LoVo (cell line): ENCODE measurements around the gene MUL1.

ENCODE experiments used
- DNase-seq: peaks from one replicate; pipeline ENCODE4 v3.0.0-alpha.2; 2016; ENCODE audit warnings: low spot score

The MUL1 gene

GRCh38 chr1:20485527-20486456, 22.2 kb downstream of the MUL1 start, which contains the start of gene CAMK2N1:
CAMK2N1 (minus strand) TSS chr1:20486210; CDS start chr1:20485379, 831 bp downstream.
- DNase-seq: peak; percentile 69

DNA sequence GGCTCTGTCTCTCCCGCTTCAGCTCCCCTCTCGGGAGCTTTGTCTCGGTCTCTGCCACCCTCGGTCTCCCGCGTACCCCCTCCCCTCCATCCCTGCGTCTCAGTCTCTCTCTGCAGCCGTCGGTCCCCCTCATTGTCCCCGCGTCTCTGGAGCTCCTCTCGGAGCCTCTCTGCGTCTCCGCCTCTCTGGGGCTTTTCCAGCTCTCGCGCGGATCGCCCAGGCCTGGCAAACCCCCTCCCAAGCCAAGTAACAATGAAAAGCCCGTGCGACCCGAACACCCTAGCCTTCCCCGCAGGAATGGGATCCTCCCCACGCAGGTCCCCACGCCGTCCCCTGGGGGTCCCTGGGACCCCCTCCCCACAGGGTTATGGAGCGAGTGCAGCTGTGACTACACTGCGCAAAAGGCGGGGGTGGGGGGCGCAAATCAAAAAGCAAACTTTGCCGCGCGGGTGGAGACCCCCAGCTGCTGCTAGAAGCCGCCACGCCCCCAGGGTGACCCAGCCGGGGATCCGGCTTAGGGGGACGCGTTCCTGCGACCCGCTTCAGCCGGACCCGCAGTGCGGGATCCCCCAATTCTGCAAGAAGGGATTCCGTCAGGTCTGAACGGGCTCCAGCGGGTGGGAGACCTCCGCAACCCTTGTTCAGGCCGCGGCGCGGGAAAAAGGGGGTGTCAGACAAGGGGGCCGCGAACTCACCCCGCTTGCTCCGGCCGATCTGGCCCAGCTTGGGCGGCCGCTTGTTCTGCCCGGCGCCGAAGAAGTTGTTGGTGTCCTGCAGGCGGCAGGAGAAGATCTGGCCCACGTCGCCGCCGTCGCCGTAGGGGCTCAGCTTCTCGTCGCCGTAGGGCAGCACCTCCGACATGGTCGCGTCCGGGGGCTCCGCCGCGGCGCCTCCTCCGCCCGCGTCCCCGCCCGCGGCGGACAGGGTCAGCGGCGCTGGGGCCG, 23.2 kb downstream of the MUL1 start:
- DNase-seq: no peak

DNA sequence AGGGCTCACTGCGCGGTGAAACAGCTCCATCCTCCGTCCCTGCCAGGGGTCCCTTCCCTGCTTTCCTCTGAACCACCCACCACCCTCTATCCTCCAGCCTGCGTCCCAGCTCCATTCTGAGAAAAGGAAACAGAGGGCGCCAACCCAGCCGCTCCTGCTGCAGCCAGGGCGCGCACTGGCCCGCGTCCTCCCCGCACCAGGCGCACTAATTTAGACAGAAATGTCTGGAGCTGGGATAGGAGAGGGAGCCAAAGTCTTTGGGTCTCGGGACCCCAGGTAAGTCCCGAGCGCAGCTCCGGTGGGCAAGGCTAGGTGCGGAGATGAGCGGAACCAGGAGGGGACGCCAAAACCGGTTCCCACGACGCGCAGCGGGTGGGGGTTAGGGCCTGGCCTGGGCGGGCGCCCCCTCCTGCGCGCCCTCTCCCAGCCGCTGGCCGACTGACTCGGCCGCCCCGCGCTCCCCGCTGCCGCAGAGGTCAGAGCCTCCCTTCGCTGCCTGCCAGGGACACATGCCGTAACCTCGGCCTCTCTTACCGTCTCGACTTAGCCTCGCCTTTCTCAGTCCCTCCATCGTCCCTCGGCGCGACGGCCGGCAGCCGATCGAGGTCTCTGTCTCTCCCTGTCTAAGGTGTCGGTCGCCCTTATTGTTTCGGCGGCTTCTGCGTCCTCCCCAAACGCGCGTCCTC, 24.0 kb downstream of the MUL1 start:
- no peak for DNase-seq

DNA sequence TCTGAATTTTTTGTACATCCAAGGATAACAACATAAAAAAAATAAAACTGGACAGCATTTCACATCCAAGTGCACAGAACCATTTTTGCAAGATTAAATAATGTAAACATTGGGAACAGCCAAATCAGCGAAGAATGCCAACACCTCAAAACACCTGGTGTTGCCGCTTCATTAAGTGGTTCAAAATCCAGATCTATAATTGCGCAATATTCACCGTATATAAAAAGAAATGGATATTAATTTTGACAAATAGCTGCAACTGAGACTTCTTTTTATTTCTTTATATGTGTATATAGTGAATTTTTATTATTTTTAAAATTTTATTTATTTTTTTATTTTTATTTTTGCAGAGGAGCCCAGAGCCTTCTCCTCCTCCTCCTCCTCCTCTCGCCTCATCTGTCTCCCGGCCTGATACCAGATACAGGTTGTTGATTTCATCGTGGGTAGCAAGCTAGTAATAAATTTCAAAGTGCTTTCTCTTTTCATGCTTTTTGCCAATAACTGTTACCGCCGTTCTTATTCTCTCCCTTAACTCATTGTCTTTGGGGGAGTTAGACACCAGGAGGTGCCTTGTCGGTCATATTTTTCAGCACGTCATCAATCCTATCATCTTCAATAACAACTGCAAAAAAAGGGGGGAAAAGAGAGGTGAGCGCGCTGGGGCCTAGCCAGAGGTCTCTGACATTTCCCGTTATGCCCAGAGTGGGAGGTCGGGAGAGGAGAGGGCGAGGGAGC, 24.7 kb downstream of the MUL1 start:
- no peak for DNase-seq

DNA sequence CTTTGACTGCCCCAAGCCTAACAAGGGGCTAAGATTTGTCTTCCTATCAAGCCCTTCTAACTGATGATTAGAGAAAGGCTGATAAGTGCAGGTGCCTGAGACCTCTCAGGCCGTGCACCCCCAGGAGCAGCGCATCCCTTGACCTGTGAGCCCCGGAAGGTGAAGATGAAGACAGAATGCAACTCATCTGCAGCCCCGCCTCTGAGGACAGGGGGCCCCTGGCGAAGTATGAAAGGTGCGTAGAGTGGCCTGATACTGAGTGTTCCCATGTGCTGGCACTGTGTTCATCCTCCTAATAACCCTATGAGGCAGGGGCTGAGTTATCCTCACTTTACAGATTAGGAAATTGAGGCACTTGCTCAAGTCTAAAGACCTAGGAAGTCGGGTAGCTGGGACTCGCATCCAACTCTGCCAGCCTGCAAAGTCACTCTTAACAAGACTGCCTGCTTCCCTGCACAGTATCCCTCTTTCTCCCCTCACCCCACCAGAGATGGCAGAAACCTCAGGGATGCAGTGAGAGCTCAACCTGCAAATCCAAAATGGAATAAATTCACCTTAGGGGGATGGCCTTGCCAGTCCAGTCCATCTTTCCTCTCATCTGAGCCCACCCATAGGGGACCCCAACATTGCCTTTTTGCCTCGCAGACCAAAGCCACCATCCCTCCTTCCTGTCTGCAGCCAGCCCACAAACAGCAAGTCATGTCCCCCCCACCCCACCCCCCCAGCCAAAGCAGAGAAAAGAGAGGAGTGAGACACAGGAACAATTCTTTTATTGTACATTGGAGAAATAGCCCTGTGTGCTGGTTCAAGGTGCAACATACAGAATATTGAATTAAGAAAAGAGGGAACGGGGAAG, 26.1 kb downstream of the MUL1 start:
- no peak for DNase-seq

DNA sequence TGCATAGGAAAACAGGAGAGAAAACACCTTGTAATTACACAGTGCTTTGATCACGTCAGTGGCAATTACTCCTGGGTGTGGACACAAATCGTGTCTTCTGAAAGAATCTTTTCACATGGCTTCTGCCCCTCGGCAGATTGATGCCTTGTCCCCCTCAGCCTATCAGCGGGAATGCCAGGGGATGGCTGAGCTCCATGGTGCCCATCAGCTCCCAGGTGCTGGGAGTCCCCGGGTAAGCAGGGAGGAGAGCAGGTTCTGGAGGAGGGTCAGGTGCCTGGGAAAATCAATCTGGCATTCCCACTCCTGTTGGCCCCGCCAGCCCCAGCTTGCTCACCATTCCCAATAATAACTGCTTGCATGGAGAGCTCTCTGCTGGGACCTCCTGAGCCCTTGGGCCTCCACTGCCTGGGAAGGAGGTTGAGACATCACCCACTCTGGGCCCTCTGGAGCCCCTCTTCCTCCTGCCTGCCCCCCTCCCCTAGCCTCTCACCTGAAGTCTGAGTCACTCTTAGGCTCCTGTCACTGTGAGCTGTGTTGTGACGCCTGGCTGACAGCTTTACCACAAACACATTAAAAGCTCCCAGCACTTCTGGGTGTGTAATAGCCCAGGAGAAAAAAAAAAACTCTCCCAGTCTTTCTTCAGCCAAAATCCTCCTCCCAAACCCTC, 26.9 kb downstream of the MUL1 start:
- no peak for DNase-seq

DNA sequence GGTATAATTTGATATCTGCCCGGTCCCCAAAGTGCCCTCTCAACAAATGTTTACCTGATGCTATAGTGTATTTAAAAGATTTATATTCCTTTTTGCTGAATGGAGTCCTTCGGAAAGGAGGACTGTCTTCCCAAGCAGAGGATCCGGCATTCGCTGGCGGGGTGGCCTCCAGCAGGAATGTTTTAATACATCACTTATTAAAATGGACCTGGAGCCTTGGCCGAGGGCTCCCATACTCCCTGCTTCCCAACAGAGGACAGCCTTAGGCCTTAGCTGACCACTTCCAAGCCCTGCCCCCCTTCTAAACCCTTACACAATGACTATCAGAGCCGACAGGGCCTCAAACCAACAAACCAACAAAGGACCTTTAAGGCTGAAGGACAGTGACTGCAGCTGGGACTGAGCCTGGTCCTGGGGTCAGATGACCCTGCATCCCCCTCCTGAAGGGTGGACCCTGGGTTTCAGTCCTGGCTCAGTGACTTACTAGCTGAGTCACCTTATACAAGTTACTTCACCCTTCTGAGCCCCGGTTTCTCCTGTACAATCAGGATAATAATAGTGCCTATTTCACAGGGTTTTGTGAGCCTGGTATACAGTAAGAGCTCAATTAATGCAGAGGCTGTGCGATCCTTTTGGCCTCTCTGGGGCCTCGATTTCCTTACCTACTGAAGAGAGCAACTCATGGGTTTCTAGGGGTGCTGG, 27.6 kb downstream of the MUL1 start:
- DNase-seq: no peak

DNA sequence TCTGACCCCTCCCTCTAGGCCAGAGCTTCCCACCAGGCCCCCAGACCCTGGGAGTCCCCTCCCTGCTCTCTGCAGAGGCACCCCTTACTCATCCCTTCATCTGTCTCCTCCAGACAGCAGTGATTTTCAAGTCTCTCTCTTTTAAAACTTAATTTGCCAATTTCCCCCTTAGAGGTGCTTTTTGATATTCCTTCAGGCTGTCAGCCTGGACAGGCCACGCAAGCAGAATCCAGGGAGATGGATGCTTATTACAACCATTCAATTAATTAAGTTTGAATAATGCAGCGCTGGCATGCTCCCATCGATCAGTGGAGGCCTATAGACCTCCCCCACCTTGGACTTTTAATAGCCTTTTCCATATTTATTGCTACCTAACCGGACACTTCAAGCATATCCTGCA, 28.1 kb downstream of the MUL1 start:
- no peak for DNase-seq

DNA sequence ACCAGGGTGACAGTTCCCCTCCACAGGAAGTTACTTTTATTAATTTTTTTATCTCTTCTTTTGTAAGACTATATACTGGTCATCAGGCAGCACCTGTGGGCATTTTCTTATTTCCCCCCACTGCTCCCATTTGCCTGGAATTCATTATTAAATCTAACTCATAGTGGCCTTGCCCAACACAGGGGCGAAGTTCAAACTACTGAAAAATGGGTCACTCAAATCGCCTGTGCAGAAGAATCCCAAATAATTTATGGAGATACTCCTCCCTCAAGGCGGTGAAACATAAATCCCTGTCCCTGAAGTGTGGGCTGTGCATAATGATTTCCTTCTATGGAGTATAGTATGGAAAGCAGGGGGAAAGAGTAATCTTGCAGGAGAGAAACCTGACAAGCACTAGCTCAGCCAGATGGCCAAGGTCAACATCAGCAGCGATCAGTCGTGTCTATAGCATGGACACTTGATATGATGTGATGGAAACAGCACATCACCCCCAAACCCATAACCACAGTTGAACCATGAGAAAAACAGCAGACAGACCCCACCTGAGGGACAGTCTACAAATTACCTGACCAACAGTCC, 29.8 kb downstream of the MUL1 start:
- no peak for DNase-seq

DNA sequence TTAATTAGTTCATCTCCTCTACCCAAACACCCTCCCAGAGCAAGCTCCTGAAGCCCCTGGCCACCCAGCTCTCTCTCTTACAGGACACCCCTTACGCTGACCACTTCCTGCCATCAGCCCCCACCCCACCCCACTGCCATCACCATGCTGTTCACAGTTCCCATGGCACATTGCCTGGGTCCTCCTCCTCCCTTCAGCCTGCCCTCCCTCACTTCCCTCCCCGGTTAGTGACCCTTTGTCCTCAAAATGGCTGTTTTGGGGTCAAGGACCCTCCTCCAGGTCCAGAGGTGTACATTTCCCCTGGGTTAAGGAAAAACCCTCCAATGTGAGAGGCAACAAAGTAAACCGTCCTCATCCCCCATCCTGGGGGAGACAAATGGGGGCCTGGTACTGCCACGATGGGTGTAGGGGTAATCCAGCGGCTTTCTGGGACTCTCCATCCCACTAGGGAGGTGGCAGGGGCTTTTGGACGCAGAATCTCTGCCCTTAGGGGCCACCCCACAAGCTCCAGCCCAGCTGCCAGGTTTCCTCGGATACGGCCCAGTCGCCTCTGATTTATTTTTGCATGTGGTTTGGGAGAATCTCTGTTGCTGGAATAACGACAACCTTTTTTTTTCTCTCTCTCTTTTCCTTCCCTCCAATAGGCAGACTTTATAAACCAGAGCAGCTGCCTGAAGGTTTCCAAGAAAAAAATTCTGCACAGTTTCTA, 30.4 kb downstream of the MUL1 start:
- DNase-seq: no peak

- peak; percentile 55 for DNase-seq
These were observed 31.5 kb downstream of the MUL1 start for GRCh38 chr1:20476265-20477038.

- DNase-seq: no peak
These were observed 33.0 kb downstream of the MUL1 start for GRCh38 chr1:20474996-20475395.

- DNase-seq: no peak
These were observed 33.5 kb downstream of the MUL1 start for GRCh38 chr1:20474333-20474975.

GRCh38 chr1:20473894-20474293, 34.1 kb downstream of the MUL1 start:
- DNase-seq: no peak

GRCh38 chr1:20472860-20473711, 34.9 kb downstream of the MUL1 start:
- DNase-seq: no peak

DNA sequence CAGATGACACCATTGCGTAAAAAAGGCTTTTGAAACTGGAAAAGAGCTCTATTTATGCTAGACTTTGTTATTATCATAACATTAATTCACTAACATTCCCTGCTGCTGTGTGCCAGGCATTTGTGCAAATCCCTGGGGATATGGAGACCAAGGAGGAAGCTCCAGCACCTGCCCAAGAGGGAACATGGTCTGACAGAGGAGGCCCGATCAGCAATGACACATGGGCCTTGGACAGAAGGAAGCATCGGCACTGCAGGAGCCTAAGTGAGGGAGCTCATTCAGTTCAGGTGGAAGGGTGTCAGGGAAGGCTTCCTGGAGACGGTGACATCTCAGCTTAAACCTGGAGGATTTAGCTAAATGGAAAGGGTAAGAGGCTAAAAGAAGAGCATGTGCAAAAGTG, 35.8 kb downstream of the MUL1 start:
- no peak for DNase-seq
